WI38 (cell line): ENCODE results near the gene CFAP69.

Source experiments
- H3K4me3 ChIP-seq: 2 replicates; pipeline ENCODE4 v1.5.1; 2011; ENCODE audit warnings: low read depth, mild to moderate bottlenecking, control low read depth, low read length
- TF ChIP-seq, protein P1 (sequence below): IDR thresholded peaks from 2 replicates; pipeline ENCODE4 v1.5.1; 2012; ENCODE audit warnings: low read depth, mild to moderate bottlenecking, control low read depth, low read length

The CFAP69 gene

DNA sequence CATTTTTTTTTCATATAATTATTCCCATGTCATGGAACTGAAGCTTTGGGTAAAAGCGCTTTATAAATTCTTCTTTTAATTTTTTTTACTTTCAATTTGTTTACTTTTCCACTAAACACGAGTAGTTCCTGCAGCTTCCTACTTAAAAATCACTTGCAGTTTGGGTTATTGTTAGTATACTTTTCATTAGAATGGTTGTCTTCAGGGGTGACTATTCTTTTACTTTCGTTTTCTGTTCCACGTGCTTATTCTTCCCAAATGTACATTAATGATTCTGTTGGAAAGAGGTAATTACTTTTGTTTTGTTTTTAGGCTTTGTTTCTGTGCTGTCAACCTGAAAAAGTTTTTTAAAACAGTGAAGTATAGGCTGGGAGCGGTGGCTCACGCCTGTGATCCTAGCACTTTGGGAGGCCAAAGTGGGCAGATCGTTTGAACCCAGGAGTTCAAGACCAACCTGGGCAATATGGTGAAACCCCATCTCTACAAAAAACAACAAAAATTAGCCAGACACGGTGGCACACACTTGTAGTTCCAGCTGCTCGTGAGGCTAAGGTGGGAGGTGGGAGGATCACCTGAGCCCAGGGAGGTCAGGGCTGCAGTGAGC is 5.2 kb upstream of the CFAP69 start:
- TF ChIP-seq, protein P1, sequence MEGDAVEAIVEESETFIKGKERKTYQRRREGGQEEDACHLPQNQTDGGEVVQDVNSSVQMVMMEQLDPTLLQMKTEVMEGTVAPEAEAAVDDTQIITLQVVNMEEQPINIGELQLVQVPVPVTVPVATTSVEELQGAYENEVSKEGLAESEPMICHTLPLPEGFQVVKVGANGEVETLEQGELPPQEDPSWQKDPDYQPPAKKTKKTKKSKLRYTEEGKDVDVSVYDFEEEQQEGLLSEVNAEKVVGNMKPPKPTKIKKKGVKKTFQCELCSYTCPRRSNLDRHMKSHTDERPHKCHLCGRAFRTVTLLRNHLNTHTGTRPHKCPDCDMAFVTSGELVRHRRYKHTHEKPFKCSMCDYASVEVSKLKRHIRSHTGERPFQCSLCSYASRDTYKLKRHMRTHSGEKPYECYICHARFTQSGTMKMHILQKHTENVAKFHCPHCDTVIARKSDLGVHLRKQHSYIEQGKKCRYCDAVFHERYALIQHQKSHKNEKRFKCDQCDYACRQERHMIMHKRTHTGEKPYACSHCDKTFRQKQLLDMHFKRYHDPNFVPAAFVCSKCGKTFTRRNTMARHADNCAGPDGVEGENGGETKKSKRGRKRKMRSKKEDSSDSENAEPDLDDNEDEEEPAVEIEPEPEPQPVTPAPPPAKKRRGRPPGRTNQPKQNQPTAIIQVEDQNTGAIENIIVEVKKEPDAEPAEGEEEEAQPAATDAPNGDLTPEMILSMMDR, result no peak
- peak overlapping the region; percentile 44 for H3K4me3 ChIP-seq

DNA sequence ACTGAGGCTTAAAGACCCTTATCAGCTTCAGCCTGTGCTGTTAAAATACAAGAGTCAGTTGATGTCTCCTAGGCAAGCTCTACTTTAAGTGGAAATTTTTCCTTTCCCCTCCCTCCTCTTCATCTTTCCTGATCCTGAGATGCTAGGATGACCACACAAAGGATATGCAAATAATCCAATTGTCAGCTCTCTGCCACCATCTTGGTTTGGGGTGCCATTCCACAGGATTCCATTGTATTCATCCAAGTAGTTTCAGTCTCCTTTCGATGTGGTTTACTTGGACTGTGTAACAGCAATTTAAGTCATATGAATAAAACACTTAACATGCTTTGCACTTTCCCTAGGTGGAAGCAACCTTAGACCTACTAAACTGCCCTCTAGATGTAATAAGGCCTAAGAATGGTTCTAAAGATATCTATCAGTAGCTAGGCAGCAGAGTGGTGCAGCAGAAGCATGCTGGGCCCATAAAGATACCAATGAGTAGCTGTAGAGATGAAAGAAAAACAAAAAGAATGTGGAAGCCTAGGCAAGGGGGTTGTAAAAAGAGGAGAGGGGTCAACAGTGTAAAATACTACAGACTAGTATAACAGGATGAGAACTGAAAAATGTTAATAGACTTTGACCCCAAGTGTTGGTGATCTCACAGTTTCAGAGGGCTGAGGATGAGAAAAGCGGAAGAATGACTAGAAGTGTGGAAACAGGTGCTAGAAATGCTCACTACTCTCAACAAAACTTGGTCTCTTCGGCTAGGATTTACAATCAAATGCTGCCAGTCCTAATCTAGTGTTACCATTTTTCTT is 2.4 kb upstream of the CFAP69 start:
- TF ChIP-seq, protein P1, result no peak
- no peak overlapping the region for H3K4me3 ChIP-seq

DNA sequence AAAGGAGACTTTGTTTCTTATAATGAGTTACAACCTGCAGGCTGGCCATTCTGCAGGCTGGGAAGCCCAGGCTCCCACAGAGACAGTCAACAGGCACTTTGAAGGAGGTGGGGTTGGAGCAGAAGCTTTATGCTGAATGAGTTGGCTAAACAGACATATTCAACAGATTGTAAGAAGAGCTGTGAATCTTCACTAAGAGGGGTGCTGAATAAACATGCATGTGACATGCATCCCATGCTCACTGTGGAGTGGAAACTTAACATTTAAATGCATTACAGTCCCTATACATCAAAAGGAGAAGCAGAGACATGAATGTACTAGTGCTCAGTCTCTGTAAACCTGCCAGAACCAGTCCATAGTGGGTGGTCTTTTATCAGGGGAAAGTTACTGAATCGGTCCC is 1.4 kb upstream of the CFAP69 start:
- TF ChIP-seq, protein P1, result no peak
- no peak overlapping the region for H3K4me3 ChIP-seq

DNA sequence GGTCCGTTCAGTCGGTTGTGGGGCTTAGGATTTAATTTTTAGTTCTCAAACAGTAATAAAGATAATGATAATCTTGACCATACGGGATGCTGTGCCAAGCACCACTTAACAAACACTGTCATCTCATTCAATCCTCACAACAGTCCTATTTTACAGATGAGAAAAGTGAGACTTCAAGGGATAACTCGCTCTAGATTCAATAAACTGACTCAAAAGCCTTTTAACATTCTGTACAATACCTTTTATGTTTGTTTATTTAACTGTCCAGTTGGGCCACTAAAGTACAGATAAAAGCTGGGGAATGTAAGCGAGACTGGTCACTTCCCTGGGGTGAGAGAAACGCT is 437 bp upstream of the CFAP69 start:
- TF ChIP-seq, protein P1, result no peak
- peak overlapping the region; percentile 86 for H3K4me3 ChIP-seq

DNA sequence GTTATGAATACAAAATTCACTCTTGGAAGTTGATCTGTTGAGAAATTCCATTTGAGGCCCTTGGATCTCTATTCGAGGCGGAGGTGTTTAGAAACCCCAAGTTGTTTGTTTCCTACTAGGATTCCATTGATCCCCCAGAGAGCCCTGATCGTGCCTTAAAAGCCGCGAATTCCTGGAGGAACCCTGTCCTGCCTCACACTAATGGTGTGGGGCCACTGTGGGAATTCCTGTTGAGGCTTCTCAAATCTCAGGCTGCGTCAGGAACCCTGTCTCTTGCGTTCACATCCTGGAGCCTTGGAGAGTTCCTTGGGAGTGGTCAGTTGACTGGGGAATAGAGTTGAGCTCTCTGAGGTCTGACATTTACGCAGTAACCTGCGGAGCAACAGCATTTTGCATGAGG is 1.2 kb downstream of the CFAP69 start:
- no peak overlapping the region for H3K4me3 ChIP-seq

DNA sequence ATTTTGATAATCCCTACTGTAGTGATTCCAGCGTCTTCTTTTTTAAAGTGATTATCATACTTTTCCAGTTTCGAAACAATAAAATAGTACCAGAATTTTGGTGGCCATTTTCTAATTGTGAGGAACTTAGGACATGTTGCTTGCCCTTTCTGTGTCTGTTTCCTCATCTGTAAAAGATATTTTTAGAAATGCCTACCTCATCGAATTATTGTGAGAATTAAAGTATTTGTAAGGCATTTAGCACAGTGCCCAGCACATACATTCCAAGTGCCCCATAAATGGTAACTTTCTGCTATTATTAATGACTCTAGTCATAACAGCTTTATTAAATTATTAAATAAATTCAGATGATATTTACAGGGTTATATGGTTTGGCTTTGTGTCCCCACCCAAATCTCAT is 3.7 kb downstream of the CFAP69 start:
- TF ChIP-seq, protein P1, result no peak
- H3K4me3 ChIP-seq, result no peak overlapping the region

More for the DNA sequence above, 1.2 kb downstream of the CFAP69 start:
- TF ChIP-seq, protein P1, result no peak

DNA sequence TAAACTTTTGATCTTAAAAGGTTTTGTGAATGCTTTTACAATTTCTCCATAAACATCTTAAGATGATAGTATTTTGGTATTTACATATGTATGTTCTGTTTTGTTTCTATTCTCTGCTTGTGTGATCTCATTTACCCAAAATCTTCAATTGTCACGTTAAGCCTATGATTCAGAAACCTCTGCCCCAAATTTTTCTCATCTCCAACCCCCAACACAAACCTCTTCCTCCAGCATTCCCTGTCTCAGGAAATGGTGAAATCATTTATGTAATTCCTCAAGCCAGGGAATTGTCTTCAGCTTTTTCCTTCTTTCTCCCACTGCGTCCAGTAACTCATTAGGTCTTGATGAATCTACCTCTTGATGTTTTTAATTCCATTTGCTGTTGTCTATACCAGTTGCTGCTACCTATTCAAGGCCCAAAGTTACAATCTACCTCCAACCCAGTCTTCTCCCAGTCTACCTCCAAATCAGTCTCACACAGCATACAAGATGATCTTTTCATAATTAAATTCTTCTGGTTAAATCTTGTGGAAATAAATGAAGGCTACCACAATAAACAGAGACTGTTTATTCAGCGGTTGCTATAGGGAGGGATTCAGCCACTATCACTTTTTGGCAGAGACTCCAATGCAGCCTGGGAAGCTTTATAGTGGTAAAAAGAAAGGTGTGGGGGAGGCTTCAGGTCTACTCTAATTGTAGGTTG is 5.8 kb downstream of the CFAP69 start:
- no peak overlapping the region for H3K4me3 ChIP-seq
- TF ChIP-seq, protein P1, result no peak
